ENCODE data around the gene KCNJ12.

- no peak for TF ChIP-seq POLR2A (IDR thresholded peaks at IDR 0.05)
- no peak for TF ChIP-seq CTCF (IDR thresholded peaks at IDR 0.05)
Observed at GRCh38 chr17:21396237-21396636, 20.1 kb downstream of the KCNJ12 start.
